GM21447 (cell line): ENCODE data around the gene AGPAT3.

Source experiments
- ATAC-seq: cut with Tn5 transposase; IDR thresholded peaks from one replicate; pipeline ENCODE4 v1.9.1; 2021; ENCODE audit not compliant: unreplicated experiment

Gene AGPAT3

GRCh38 chr21:43989401-43989800 is 124.4 kb downstream of the AGPAT3 start:
- ATAC-seq = no peak

- ATAC-seq = no peak
Measured at GRCh38 chr21:43991447-43991991, 126.5 kb downstream of the AGPAT3 start.

GRCh38 chr21:43992121-43992520 is 127.1 kb downstream of the AGPAT3 start:
- no peak for ATAC-seq

- no peak for ATAC-seq
Measured at GRCh38 chr21:43993420-43993934, 128.5 kb downstream of the AGPAT3 start.

GRCh38 chr21:43994085-43994484 is 129.1 kb downstream of the AGPAT3 start:
- no peak for ATAC-seq

GRCh38 chr21:43994646-43995045 is 129.6 kb downstream of the AGPAT3 start:
- no peak for ATAC-seq

- ATAC-seq = no peak
Measured at GRCh38 chr21:43995521-43996105, 130.6 kb downstream of the AGPAT3 start.

- ATAC-seq = no peak
Measured at GRCh38 chr21:43997766-43998742, 133.0 kb downstream of the AGPAT3 start.

- ATAC-seq = no peak
Measured at GRCh38 chr21:44000360-44000759, 135.3 kb downstream of the AGPAT3 start.

GRCh38 chr21:44002511-44002910 is 137.5 kb downstream of the AGPAT3 start:
- ATAC-seq = no peak

- no peak for ATAC-seq
Measured at GRCh38 chr21:44003307-44003966, 138.4 kb downstream of the AGPAT3 start.

GRCh38 chr21:44005071-44005470 is 140.0 kb downstream of the AGPAT3 start:
- ATAC-seq = no peak

GRCh38 chr21:44005593-44005992 is 140.6 kb downstream of the AGPAT3 start:
- ATAC-seq = no peak

- no peak for ATAC-seq
Measured at GRCh38 chr21:44006017-44006619, 141.1 kb downstream of the AGPAT3 start.

GRCh38 chr21:44006656-44007055 is 141.6 kb downstream of the AGPAT3 start:
- ATAC-seq = no peak

GRCh38 chr21:44010429-44010828 is 145.4 kb downstream of the AGPAT3 start:
- no peak for ATAC-seq

GRCh38 chr21:44011123-44011522 is 146.1 kb downstream of the AGPAT3 start:
- no peak for ATAC-seq

GRCh38 chr21:44011579-44012473 is 146.8 kb downstream of the AGPAT3 start, which contains the start of gene TRAPPC10:
Gene TRAPPC10 (plus strand): TSS chr21:44012309. CDS start chr21:44012494, 185 bp downstream.
- ATAC-seq = peak; percentile 54

GRCh38 chr21:44012474-44013379 is 147.7 kb downstream of the AGPAT3 start:
- peak; percentile 59 for ATAC-seq
